Progenitor cell of endocrine pancreas (in vitro differentiated cells): ENCODE results near the gene OBSCN. TPM values are rescaled to one million over a fixed set of nuclear protein-coding genes. Genes with fewer than 3 reads are reported as not detected.

Experiments used
- DNase-seq: peaks from one replicate; pipeline ENCODE4 v3.0.0; 2021; ENCODE audit warnings: low spot score; ENCODE audit not compliant: unreplicated experiment
- H3K27ac Mint-ChIP-seq: 2 replicates; pipeline ENCODE4 v1.8.0; 2021; ENCODE audit warnings: mild to moderate bottlenecking, moderate library complexity, mixed read lengths
- H3K27me3 Mint-ChIP-seq: 2 replicates; pipeline ENCODE4 v1.8.0; 2021; ENCODE audit warnings: mixed read lengths
- H3K36me3 Mint-ChIP-seq: 2 replicates; pipeline ENCODE4 v1.8.0; 2022; ENCODE audit warnings: mixed read lengths; ENCODE audit not compliant: insufficient read depth
- H3K4me1 Mint-ChIP-seq: 2 replicates; pipeline ENCODE4 v1.8.0; 2021; ENCODE audit warnings: low read depth, mixed read lengths
- H3K4me3 Mint-ChIP-seq: 2 replicates; pipeline ENCODE4 v1.8.0; 2021; ENCODE audit warnings: low read depth, mild to moderate bottlenecking, moderate library complexity, mixed read lengths
- H3K9me3 Mint-ChIP-seq: 2 replicates; pipeline ENCODE4 v1.8.0; 2021; ENCODE audit warnings: low read depth, mixed read lengths
- total RNA-seq: library from RNA; stranded (reverse); gene quantifications from 2 replicates; pipeline ENCODE4 v1.2.1, GENCODE V29; 2021
- TF ChIP-seq, protein P1 (sequence below): fragments of 200-600 bp; sonication (generic); IDR thresholded peaks from one replicate; pipeline ENCODE4 v1.5.0; 2021; ENCODE audit warnings: antibody characterized with exemption, mild to moderate bottlenecking; ENCODE audit not compliant: unreplicated experiment

OBSCN gene
- total RNA-seq, 1 donor from 2014 or later = 57.5 TPM

DNA sequence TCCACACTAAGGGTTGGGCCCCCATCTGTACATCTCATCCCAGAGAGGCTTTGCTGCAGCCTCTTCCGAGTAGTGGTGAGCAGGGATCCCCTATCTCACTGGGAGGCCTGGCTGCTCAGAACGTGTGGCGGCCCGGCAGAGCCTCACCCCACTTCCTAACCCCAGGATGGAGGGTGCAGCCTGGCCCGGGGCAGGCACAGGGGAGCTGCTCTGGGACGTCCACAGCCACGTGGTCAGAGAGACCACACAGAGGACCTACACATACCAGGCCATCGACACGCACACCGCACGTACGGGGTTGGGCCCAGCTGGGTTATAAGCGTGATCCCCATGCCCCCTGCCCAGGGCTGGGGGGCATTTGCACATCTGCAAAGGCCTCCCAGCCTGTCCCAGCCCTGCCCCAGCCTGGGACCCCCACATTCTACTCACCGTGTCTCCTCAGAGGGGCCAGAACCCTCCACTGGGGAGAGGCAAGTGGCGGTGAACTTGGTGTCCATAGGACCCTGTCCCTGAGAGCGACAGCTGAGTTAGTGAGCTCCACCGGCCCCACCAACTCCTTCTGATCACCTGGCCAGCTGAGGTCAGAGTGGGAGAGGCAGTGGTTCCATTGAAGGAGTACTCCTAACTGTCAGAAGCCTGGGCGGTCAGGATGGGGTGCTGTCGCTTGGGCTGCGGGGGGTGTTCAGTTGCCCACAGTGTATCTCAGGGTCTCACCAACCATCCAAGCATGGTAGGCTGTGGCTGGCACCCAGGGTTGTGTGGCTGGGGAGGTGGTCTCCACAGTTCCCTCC is 157.6 kb downstream of the OBSCN start:
- Mint-ChIP-seq H3K27me3 (no peaks in the 10 kb centered on the region), H3K4me1 (peaks cover 11% of the 10 kb centered on the region), H3K36me3 (no peaks in the 10 kb centered on the region), H3K27ac (no peak overlapping the region), H3K4me3 (no peak overlapping the region), H3K9me3 (no peaks in the 10 kb centered on the region)
- TF ChIP-seq, protein P1, sequence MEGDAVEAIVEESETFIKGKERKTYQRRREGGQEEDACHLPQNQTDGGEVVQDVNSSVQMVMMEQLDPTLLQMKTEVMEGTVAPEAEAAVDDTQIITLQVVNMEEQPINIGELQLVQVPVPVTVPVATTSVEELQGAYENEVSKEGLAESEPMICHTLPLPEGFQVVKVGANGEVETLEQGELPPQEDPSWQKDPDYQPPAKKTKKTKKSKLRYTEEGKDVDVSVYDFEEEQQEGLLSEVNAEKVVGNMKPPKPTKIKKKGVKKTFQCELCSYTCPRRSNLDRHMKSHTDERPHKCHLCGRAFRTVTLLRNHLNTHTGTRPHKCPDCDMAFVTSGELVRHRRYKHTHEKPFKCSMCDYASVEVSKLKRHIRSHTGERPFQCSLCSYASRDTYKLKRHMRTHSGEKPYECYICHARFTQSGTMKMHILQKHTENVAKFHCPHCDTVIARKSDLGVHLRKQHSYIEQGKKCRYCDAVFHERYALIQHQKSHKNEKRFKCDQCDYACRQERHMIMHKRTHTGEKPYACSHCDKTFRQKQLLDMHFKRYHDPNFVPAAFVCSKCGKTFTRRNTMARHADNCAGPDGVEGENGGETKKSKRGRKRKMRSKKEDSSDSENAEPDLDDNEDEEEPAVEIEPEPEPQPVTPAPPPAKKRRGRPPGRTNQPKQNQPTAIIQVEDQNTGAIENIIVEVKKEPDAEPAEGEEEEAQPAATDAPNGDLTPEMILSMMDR = no peak
- no peak for DNase-seq

DNA sequence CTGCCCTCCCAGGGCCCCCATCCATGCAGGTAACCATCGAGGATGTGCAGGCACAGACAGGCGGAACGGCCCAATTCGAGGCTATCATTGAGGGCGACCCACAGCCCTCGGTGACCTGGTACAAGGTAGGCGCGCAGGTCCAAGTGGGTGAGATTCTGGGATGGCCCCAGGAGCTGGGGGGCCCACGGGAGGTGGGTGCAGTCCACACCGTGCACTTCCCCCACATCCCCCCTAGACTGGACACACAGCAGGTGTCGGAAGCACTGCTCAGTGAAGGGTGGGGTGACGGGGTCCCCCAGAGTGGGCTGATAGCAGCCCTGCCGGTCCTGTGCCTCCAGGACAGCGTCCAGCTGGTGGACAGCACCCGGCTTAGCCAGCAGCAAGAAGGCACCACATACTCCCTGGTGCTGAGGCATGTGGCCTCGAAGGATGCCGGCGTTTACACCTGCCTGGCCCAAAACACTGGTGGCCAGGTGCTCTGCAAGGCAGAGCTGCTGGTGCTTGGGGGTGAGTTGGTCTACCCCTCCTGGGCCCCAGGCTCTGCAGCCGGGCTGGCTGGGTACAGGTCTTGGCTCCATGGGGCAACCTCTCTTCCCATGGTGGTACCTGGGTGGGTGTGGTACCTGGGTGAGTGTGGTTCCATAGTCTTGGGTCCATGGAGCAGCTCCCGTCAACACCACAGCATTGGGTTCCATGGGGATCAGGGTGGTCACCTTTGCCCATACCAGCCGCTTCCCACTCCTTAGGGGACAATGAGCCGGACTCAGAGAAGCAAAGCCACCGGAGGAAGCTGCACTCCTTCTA is 158.4 kb downstream of the OBSCN start:
- TF ChIP-seq, protein P1 = no peak
- DNase-seq = no peak
- H3K27me3 Mint-ChIP-seq = no peaks in the 10 kb centered on the region

DNA sequence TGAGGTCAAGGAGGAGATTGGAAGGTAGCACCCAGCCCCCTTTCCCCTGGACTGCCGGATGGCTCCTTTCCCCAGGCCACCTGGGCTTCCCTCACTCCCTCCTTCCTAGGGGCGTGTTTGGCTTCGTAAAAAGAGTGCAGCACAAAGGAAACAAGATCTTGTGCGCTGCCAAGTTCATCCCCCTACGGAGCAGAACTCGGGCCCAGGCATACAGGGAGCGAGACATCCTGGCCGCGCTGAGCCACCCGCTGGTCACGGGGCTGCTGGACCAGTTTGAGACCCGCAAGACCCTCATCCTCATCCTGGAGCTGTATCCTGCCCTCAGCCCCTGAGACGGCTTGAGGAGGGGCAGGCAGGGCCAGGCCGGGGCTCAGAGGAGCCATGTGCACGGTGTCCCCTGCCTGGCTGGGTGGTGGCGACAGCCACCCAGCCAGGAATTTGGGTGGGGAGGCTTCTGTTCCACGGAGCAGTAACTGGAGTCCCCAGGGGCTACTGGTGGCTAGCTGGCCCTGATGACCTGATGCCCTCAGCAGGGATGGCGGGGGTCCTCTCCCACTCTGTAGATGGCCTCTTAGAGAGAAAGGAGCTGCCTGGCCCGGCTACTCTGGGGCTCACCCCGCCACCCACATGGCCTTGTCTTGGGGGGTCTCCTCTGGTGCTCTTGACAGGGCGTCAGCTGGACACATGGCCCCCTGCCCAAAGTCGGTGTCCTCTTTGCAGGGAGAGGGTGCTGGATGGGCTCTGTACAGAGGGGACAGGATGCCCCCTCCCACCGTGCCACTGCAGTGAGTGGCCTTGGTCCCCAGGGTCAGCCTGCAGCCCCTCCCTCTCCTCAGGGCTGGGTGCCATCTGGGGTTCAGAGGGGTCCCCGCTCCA is 159.3 kb downstream of the OBSCN start:
- Mint-ChIP-seq H3K9me3 (no peaks in the 10 kb centered on the region), H3K4me1 (peaks cover 11% of the 10 kb centered on the region), H3K4me3 (no peak overlapping the region), H3K27ac (no peak overlapping the region), H3K36me3 (no peaks in the 10 kb centered on the region), H3K27me3 (no peaks in the 10 kb centered on the region)
- TF ChIP-seq, protein P1 = no peak
- no peak for DNase-seq

More for the DNA sequence above, 158.4 kb downstream of the OBSCN start:
- Mint-ChIP-seq H3K4me3 (no peak overlapping the region), H3K36me3 (no peaks in the 10 kb centered on the region), H3K4me1 (peaks cover 11% of the 10 kb centered on the region), H3K9me3 (no peaks in the 10 kb centered on the region), H3K27ac (no peak overlapping the region)

DNA sequence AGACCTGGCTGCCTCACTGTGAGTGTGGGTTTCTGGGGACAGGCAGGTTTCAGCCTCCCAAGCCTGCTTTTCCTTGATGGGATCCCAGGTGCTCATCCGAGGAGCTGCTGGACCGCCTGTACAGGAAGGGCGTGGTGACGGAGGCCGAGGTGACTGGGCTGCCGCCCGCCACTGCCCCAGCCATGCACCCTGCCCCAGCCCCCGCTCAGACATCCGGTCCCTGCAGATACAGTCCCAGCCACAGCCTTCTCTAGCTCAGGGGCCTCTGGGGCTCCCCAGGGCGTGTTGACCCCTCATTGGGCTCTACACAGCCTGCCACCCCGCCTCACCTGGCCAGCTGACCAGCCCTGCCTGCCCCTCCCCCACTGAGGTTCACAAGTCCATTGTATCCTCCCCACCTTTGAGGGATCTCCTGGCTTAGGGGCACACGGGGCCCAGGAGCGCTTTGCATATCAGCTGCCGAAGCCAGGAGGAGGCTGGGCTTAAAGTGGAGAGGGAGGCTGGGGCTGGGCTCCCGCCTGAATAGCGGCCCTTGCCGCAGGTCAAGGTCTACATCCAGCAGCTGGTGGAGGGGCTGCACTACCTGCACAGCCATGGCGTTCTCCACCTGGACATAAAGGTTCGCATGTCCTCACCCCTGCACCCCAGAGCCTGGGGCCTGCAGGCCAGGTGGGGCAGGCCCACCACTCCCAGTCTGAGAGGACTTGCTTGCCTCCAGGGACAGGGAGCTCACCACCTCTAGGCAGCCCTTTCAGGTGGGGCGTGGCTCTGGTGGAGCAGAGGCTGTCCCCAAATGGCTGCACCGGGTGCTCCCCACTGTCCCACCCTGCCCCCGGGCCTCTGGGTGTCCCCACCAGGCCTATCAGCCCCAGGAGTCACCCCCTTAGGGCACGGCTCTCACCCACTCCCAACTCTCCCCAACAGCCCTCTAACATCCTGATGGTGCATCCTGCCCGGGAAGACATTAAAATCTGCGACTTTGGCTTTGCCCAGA is 160.3 kb downstream of the OBSCN start:
- H3K4me1 Mint-ChIP-seq = peaks cover 11% of the 10 kb centered on the region
- no peaks in the 10 kb centered on the region for H3K36me3 Mint-ChIP-seq
- DNase-seq = peak; percentile 33
- no peaks in the 10 kb centered on the region for H3K27me3 Mint-ChIP-seq
- no peaks in the 10 kb centered on the region for H3K9me3 Mint-ChIP-seq
- no peak overlapping the region for H3K4me3 Mint-ChIP-seq
- no peak overlapping the region for H3K27ac Mint-ChIP-seq
- TF ChIP-seq, protein P1 = no peak
